Measurements from ENCODE around the gene CNN3. TPM values are rescaled to one million over a fixed set of nuclear protein-coding genes. Genes with fewer than 3 reads are reported as not detected.

The CNN3 gene
- total RNA-seq, 1 donor from 2014 or later = 596 TPM

- Mint-ChIP-seq H3K4me3 (ENCODE audit: unreplicated experiment) (peak overlapping the region; percentile 99), H3K36me3 (ENCODE audit: low read depth, unreplicated experiment) (peaks cover 32% of the 10 kb centered on the region), H3K27ac (ENCODE audit: unreplicated experiment) (peak overlapping the region; percentile 99), H3K4me1 (ENCODE audit: unreplicated experiment) (peaks cover 51% of the 10 kb centered on the region), H3K27me3 (ENCODE audit: unreplicated experiment) (peaks cover 18% of the 10 kb centered on the region), H3K9me3 (ENCODE audit: unreplicated experiment) (no peaks in the 10 kb centered on the region)
- DNase-seq (ENCODE audit: low spot score) = no peak
- no peak for TF ChIP-seq CTCF (IDR thresholded peaks at IDR 0.05; ENCODE audit: unreplicated experiment)
Measured at GRCh38 chr1:94928293-94928939, 1.5 kb upstream of the CNN3 start.

GRCh38 chr1:94927405-94928175, 680 bp upstream of the CNN3 start:
- no peaks in the 10 kb centered on the region for H3K9me3 Mint-ChIP-seq (ENCODE audit: unreplicated experiment)
- H3K4me3 Mint-ChIP-seq (ENCODE audit: unreplicated experiment) = peak overlapping the region; percentile 99
- peaks cover 23% of the 10 kb centered on the region for H3K27me3 Mint-ChIP-seq (ENCODE audit: unreplicated experiment)
- no peak for DNase-seq (ENCODE audit: low spot score)
- peaks cover 34% of the 10 kb centered on the region for H3K36me3 Mint-ChIP-seq (ENCODE audit: low read depth, unreplicated experiment)
- H3K4me1 Mint-ChIP-seq (ENCODE audit: unreplicated experiment) = peaks cover 59% of the 10 kb centered on the region
- peak overlapping the region; percentile 99 for H3K27ac Mint-ChIP-seq (ENCODE audit: unreplicated experiment)
- no peak for TF ChIP-seq CTCF (IDR thresholded peaks at IDR 0.05; ENCODE audit: unreplicated experiment)

GRCh38 chr1:94926126-94926914, 590 bp downstream of the CNN3 start:
- Mint-ChIP-seq H3K27me3 (ENCODE audit: unreplicated experiment) (peaks cover 26% of the 10 kb centered on the region), H3K4me3 (ENCODE audit: unreplicated experiment) (peak overlapping the region; percentile 100), H3K9me3 (ENCODE audit: unreplicated experiment) (no peaks in the 10 kb centered on the region), H3K36me3 (ENCODE audit: low read depth, unreplicated experiment) (peaks cover 34% of the 10 kb centered on the region), H3K4me1 (ENCODE audit: unreplicated experiment) (peaks cover 70% of the 10 kb centered on the region), H3K27ac (ENCODE audit: unreplicated experiment) (peak overlapping the region; percentile 100)
- peak; percentile 77 for DNase-seq (ENCODE audit: low spot score)
- no peak for TF ChIP-seq CTCF (IDR thresholded peaks at IDR 0.05; ENCODE audit: unreplicated experiment)

- Mint-ChIP-seq H3K4me3 (ENCODE audit: unreplicated experiment) (peak overlapping the region; percentile 100), H3K27me3 (ENCODE audit: unreplicated experiment) (peaks cover 26% of the 10 kb centered on the region), H3K9me3 (ENCODE audit: unreplicated experiment) (no peaks in the 10 kb centered on the region), H3K4me1 (ENCODE audit: unreplicated experiment) (peaks cover 77% of the 10 kb centered on the region), H3K36me3 (ENCODE audit: low read depth, unreplicated experiment) (peaks cover 34% of the 10 kb centered on the region), H3K27ac (ENCODE audit: unreplicated experiment) (peak overlapping the region; percentile 100)
- DNase-seq (ENCODE audit: low spot score) = peak; percentile 78
- no peak for TF ChIP-seq CTCF (IDR thresholded peaks at IDR 0.05; ENCODE audit: unreplicated experiment)
Measured at GRCh38 chr1:94925561-94926125, 1.3 kb downstream of the CNN3 start.

Measured in endothelial cell (in vitro differentiated cells).